Measurements from ENCODE around the gene MXD3.

DNA sequence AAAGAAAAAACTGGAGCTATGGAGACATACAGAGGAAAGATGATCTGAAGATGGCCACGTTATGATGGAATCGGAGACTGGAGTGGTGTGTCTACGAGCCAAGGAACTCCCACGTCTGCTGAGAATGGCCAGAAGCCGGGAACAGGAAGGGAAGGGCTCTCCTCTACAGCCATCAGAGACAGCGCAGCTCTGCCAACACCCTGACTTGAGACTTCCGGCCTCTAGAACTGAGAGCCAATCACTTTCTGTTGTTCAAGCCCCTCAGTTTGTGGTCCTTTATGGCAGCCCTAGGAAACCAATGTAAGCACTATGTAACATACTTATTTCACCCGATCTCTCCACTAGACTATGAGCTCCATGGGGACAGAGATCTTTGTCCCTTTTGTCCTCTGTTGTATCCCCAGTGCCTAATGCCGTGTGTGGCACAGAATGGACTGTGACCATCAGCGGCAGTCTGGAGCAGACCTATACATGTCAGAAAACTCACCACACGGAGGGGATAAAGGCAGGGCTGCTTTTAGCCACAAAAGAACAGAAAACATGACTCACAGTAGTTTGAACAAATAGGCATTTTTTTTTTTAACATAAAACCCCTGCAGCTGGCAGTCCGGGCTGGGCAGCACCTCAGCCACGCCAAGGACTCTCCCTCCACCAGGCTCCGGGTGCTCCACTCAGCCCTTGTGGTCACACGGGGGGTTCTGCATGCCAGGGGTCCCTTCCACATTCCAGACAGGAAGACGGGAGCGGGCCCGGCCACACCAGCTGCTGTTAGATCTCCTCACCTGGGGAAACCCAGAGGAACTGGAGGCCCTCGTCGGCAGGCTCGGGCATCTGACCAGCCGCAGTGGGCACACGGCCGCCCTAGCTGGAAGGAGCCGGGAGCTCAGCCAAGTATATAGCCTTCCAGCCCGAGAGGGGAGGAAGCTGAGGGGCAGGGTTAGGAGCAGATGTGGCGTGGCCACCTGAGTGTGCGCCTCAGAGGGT is 16.1 kb upstream of the MXD3 start:
- no peak for TF ChIP-seq EZH2 (IDR thresholded peaks at IDR 0.05; ENCODE audit: borderline replicate concordance, insufficient read depth, low read depth, low read length, poor library complexity, severe bottlenecking)
- TF ChIP-seq CTCF (IDR thresholded peaks at IDR 0.05) = no peak

Measured in B cell (primary cell).